Measurements from ENCODE around the gene PNPLA1.

Gene PNPLA1

DNA sequence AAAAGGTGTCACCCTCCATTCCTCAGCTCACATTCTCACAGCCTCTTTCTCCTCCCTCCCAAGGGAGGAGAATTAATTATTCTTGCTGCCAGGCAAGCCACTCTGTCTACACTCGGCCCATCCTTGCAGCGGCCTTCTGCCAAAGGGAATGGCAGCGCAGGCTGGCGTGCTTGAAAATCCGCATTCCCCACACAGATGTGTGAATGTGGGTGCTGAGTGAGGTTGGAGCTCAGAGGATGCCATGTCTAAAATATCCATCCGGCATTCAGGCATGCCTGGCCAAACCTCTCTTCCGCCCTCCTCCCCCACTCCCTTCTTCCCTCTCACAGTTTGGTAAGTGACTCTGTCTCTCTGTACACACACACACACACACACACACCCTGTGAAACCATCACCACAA, 27.7 kb downstream of the PNPLA1 start:
- DNase-seq (ENCODE audit: extremely low spot score) = no peak
- POLR2A ChIA-PET = no interaction called here
- CTCF ChIA-PET = no interaction called here
- TF ChIP-seq FOXA1 (IDR thresholded peaks at IDR 0.05) (no peak), NFRKB (IDR thresholded peaks at IDR 0.05) (no peak), ELF4 (IDR thresholded peaks at IDR 0.05) (no peak), FOXM1 (IDR thresholded peaks at IDR 0.05; ENCODE audit: borderline replicate concordance) (no peak), PKNOX1 (IDR thresholded peaks at IDR 0.05) (no peak), ZNF384 (IDR thresholded peaks at IDR 0.05) (no peak), BHLHE40 (IDR thresholded peaks at IDR 0.05; ENCODE audit: borderline replicate concordance) (no peak), CTBP1 (IDR thresholded peaks at IDR 0.05; ENCODE audit: borderline replicate concordance) (no peak), SUZ12 (IDR thresholded peaks at IDR 0.05) (no peak), SP1 (IDR thresholded peaks at IDR 0.05) (no peak), HDGF (IDR thresholded peaks at IDR 0.05; ENCODE audit: borderline replicate concordance) (no peak), L3MBTL2 (conservative IDR thresholded peaks at IDR 0.05) (no peak), TARDBP (IDR thresholded peaks at IDR 0.05) (no peak), FOXK2 (IDR thresholded peaks at IDR 0.05) (no peak), ARNT (IDR thresholded peaks at IDR 0.05) (no peak), LEF1 (IDR thresholded peaks at IDR 0.05; ENCODE audit: borderline replicate concordance) (no peak)

- POLR2A ChIA-PET = no interaction called here
- no peak for DNase-seq (ENCODE audit: extremely low spot score)
- CTCF ChIA-PET = no interaction called here
- TF ChIP-seq LEF1 (IDR thresholded peaks at IDR 0.05; ENCODE audit: borderline replicate concordance) (no peak), FOXA1 (IDR thresholded peaks at IDR 0.05) (no peak), NFRKB (IDR thresholded peaks at IDR 0.05) (no peak)
Observed at GRCh38 chr6:36298027-36298426, 28.2 kb downstream of the PNPLA1 start.

DNA sequence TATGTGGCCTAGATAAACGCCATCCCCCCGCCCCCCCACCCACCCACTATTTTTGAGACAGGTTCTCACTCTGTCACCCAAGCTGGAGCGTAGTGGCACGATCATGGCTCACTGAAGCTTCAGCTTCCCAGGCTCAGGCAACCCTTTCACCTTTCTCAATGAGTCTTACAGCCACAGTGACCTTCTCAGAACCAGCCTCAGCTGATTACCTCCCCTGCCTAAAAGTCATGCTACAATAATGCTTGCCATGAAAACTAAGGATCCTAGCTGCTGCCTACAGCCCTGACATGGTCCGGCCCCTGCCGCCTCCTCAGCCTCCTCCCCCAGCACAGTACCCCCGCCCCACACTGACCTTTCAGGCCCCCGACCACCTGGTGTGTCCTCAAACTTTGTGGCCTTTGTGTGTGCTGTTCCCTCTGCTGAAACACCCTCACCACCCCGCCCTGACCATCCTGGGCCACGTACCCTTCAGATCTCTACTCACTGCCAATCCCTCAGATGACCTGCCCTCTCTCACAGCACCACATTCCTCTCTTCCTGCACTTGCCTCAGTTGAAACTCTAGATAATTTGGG, 31.3 kb downstream of the PNPLA1 start:
- POLR2A ChIA-PET = no interaction called here

GRCh38 chr6:36301781-36302180, 31.9 kb downstream of the PNPLA1 start:
- ChIA-PET CTCF (interaction anchor here (0.5 to 3.0 kb wide), 16 partner anchors 8 to 341 kb away, joined by 3 to 12 read pairs (median 4); no protein-coding TSS in a partner anchor), POLR2A (no interaction called here)
- DNase-seq (ENCODE audit: extremely low spot score) = no peak
- TF ChIP-seq NFRKB (IDR thresholded peaks at IDR 0.05) (no peak), SP1 (IDR thresholded peaks at IDR 0.05) (no peak), HDGF (IDR thresholded peaks at IDR 0.05; ENCODE audit: borderline replicate concordance) (no peak), SUZ12 (IDR thresholded peaks at IDR 0.05) (no peak), BHLHE40 (IDR thresholded peaks at IDR 0.05; ENCODE audit: borderline replicate concordance) (no peak)

More for the DNA sequence above, 31.3 kb downstream of the PNPLA1 start:
- CTCF ChIA-PET = interaction anchor here (1.8 to 3.0 kb wide), 2 partner anchors 12 to 60 kb away, joined by 6 to 12 read pairs; no protein-coding TSS in a partner anchor
- TF ChIP-seq ARNT (IDR thresholded peaks at IDR 0.05) = no peak
- TF ChIP-seq HDGF (IDR thresholded peaks at IDR 0.05; ENCODE audit: borderline replicate concordance) = no peak
- TF ChIP-seq TARDBP (IDR thresholded peaks at IDR 0.05) = no peak
- TF ChIP-seq LEF1 (IDR thresholded peaks at IDR 0.05; ENCODE audit: borderline replicate concordance) = no peak
- TF ChIP-seq FOXM1 (IDR thresholded peaks at IDR 0.05; ENCODE audit: borderline replicate concordance) = no peak
- TF ChIP-seq BHLHE40 (IDR thresholded peaks at IDR 0.05; ENCODE audit: borderline replicate concordance) = no peak
- TF ChIP-seq CTBP1 (IDR thresholded peaks at IDR 0.05; ENCODE audit: borderline replicate concordance) = no peak
- TF ChIP-seq FOXA1 (IDR thresholded peaks at IDR 0.05) = no peak
- TF ChIP-seq SP1 (IDR thresholded peaks at IDR 0.05) = no peak
- TF ChIP-seq NFRKB (IDR thresholded peaks at IDR 0.05) = no peak
- no peak for TF ChIP-seq SUZ12 (IDR thresholded peaks at IDR 0.05)
- no peak for TF ChIP-seq ELF4 (IDR thresholded peaks at IDR 0.05)
- no peak for TF ChIP-seq PKNOX1 (IDR thresholded peaks at IDR 0.05)
- no peak for TF ChIP-seq FOXK2 (IDR thresholded peaks at IDR 0.05)
- no peak for TF ChIP-seq ZNF384 (IDR thresholded peaks at IDR 0.05)
- TF ChIP-seq L3MBTL2 (conservative IDR thresholded peaks at IDR 0.05) = no peak
- DNase-seq (ENCODE audit: extremely low spot score) = no peak

DNA sequence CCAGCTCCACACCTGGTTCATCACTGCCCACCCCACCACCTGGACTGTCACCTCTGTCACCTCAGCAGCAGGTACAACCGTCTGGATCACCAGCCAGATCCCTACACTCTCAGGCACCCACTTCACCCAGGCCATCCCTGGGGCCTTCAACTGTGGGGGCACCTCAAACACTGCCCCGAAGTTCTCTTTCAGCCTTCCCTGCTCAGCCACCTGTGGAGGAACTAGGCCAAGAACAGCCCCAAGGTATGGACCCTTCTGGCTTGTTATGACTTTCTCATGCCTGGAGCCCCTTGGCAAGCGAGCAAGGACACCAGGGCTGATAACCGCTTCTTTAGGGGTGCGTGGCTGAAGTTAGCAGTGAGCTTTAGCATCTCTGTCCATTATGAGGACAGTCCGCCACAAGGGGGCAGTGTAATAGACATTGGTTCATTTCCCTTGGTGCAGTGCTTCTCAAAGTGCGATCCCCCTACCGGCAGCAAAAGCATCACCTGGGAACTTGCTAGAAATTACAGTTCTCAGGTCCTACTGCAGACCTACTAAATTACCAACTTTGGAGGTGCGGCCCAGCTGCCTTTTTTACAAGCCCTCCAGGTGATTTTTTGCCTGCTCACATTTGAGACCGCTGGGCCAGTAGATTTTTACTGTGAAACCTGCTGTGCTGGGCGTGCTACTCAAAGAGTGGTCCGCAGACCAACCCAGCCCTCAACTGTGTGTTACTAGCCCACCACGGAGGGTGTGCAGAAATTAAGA, 32.5 kb downstream of the PNPLA1 start:
- ChIA-PET POLR2A (no interaction called here), CTCF (interaction anchor here (0.5 to 3.0 kb wide), 19 partner anchors 9 to 340 kb away, joined by 3 to 12 read pairs (median 4); no protein-coding TSS in a partner anchor)
- TF ChIP-seq BHLHE40 (IDR thresholded peaks at IDR 0.05; ENCODE audit: borderline replicate concordance) (no peak), SP1 (IDR thresholded peaks at IDR 0.05) (no peak), FOXK2 (IDR thresholded peaks at IDR 0.05) (no peak), SUZ12 (IDR thresholded peaks at IDR 0.05) (no peak), HDGF (IDR thresholded peaks at IDR 0.05; ENCODE audit: borderline replicate concordance) (no peak), FOXM1 (IDR thresholded peaks at IDR 0.05; ENCODE audit: borderline replicate concordance) (no peak), LEF1 (IDR thresholded peaks at IDR 0.05; ENCODE audit: borderline replicate concordance) (no peak), ARNT (IDR thresholded peaks at IDR 0.05) (no peak), NFRKB (IDR thresholded peaks at IDR 0.05) (no peak), PKNOX1 (IDR thresholded peaks at IDR 0.05) (no peak), TARDBP (IDR thresholded peaks at IDR 0.05) (no peak), CTBP1 (IDR thresholded peaks at IDR 0.05; ENCODE audit: borderline replicate concordance) (no peak), ELF4 (IDR thresholded peaks at IDR 0.05) (no peak), FOXA1 (IDR thresholded peaks at IDR 0.05) (no peak), L3MBTL2 (conservative IDR thresholded peaks at IDR 0.05) (no peak)
- DNase-seq (ENCODE audit: extremely low spot score) = peak; percentile 83

DNA sequence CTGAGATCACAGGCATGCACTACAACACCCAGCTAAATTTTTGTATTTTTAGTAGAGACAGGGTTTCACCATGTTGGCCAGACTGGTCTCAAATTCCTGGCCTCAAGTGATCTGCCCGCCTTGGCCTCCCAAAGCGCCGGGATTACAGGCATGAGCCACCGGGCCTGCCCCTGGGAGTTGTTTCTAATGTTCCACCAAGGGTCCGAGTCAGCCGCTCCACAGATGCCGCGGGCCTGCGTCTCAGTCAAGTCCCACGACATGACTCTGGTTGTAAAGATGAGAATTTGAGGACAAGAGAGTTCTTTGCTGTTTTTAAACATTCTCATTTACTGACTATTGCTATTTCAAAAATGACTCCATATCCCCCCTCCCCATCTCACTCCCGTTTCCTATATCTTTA, 36.0 kb downstream of the PNPLA1 start:
- TF ChIP-seq FOXK2 (IDR thresholded peaks at IDR 0.05) (no peak), PKNOX1 (IDR thresholded peaks at IDR 0.05) (no peak), HDGF (IDR thresholded peaks at IDR 0.05; ENCODE audit: borderline replicate concordance) (no peak), ARNT (IDR thresholded peaks at IDR 0.05) (no peak), TARDBP (IDR thresholded peaks at IDR 0.05) (no peak), ZNF384 (IDR thresholded peaks at IDR 0.05) (no peak), L3MBTL2 (conservative IDR thresholded peaks at IDR 0.05) (no peak), FOXA1 (IDR thresholded peaks at IDR 0.05) (no peak)
- ChIA-PET POLR2A (no interaction called here), CTCF (interaction anchor here (0.7 to 1.0 kb wide), 3 partner anchors 10 to 1140 kb away, joined by 3 to 5 read pairs (median 3); no protein-coding TSS in a partner anchor)
- no peak for DNase-seq (ENCODE audit: extremely low spot score)
